ENCODE data around the gene MRPL53.

MRPL53 gene

GRCh38 chr2:74507145-74507925 lies 34.9 kb upstream of the MRPL53 start, which contains the start of gene PCGF1 (continued):
- no peak for TF ChIP-seq ZNF184 (tag by site-specific recombination; IDR thresholded peaks at IDR 0.05)
- TF ChIP-seq ZNF747 (tag by site-specific recombination; IDR thresholded peaks at IDR 0.05) = no peak
- peak; percentile 89 for TF ChIP-seq SP2 (tag by site-specific recombination; IDR thresholded peaks at IDR 0.05)
- TF ChIP-seq INSM2 (tag by site-specific recombination; IDR thresholded peaks at IDR 0.05) = peak; percentile 37; the same call in 1 of the 2 replicates
- no peak for TF ChIP-seq ZNF121 (tag by site-specific recombination; IDR thresholded peaks at IDR 0.05)
- no peak for TF ChIP-seq ZNF311 (tag by site-specific recombination; IDR thresholded peaks at IDR 0.05; ENCODE audit: borderline replicate concordance)
- TF ChIP-seq ZNF791 (tag by site-specific recombination; IDR thresholded peaks at IDR 0.05) = no peak
- no peak for TF ChIP-seq GFI1B (tag by site-specific recombination; IDR thresholded peaks at IDR 0.05)
- TF ChIP-seq ATF2 (tag by site-specific recombination; IDR thresholded peaks at IDR 0.05; ENCODE audit: low read depth) = no peak
- peak; percentile 58 for TF ChIP-seq KLF9 (tag by site-specific recombination; IDR thresholded peaks at IDR 0.05; ENCODE audit: low read depth)
- peak; percentile 70; the same call in 1 of the 2 replicates for TF ChIP-seq SP7 (tag by site-specific recombination; IDR thresholded peaks at IDR 0.05)
- no peak for TF ChIP-seq ZFP69B (tag by site-specific recombination; IDR thresholded peaks at IDR 0.05)
- no peak for TF ChIP-seq MYNN (tag by site-specific recombination; IDR thresholded peaks at IDR 0.05; ENCODE audit: borderline replicate concordance)
- TF ChIP-seq ZFP3 (tag by site-specific recombination; IDR thresholded peaks at IDR 0.05; ENCODE audit: low read depth) = no peak
- no peak for TF ChIP-seq ZNF513 (tag by site-specific recombination; IDR thresholded peaks at IDR 0.05)
- no peak for TF ChIP-seq ZSCAN5A (tag by site-specific recombination; IDR thresholded peaks at IDR 0.05)
- TF ChIP-seq ZNF324 (tag by site-specific recombination; IDR thresholded peaks at IDR 0.05) = no peak
- no peak for TF ChIP-seq ZNF354C (tag by site-specific recombination; IDR thresholded peaks at IDR 0.05; ENCODE audit: borderline replicate concordance, low read depth)
- TF ChIP-seq ZNF658 (tag by site-specific recombination; IDR thresholded peaks at IDR 0.05) = no peak
- TF ChIP-seq ZBTB20 (tag by site-specific recombination; IDR thresholded peaks at IDR 0.05) = peak; percentile 35; the same call in 1 of the 2 replicates
- no peak for TF ChIP-seq ZBTB6 (tag by site-specific recombination; IDR thresholded peaks at IDR 0.05)
- TF ChIP-seq ZNF202 (tag by site-specific recombination; IDR thresholded peaks at IDR 0.05; ENCODE audit: borderline replicate concordance) = no peak
- TF ChIP-seq ZNF133 (tag by site-specific recombination; IDR thresholded peaks at IDR 0.05) = no peak
- TF ChIP-seq ZNF624 (tag by site-specific recombination; IDR thresholded peaks at IDR 0.05) = no peak
- no peak for TF ChIP-seq HOXD13 (CRISPR knock-in tag; IDR thresholded peaks at IDR 0.05; ENCODE audit: borderline replicate concordance)
- TF ChIP-seq ZNF140 (tag by site-specific recombination; IDR thresholded peaks at IDR 0.05) = no peak
- TF ChIP-seq ZNF138 (tag by site-specific recombination; IDR thresholded peaks at IDR 0.05; ENCODE audit: borderline replicate concordance) = no peak
- no peak for TF ChIP-seq TSHZ1 (tag by site-specific recombination; IDR thresholded peaks at IDR 0.05; ENCODE audit: borderline replicate concordance)
- TF ChIP-seq ZNF302 (tag by site-specific recombination; IDR thresholded peaks at IDR 0.05; ENCODE audit: low read depth) = no peak
- no peak for TF ChIP-seq ZNF155 (tag by site-specific recombination; IDR thresholded peaks at IDR 0.05)

All from HEK293 (cell line).